Stimulated activated CD8-positive, alpha-beta memory T cell treated with anti-CD3 and anti-CD28 coated beads, Interleukin-15, amount 100 ng/mL, for 1 hour (primary cell): Measurements from ENCODE around the gene PHLDA3.

Experiments
- DNase-seq: peaks from one replicate; pipeline ENCODE4 v3.0.0-alpha.2; 2020; ENCODE audit warnings: low read depth

The PHLDA3 gene

GRCh38 chr1:201468844-201469644, at the start of gene PHLDA3:
Gene PHLDA3, minus strand, starts transcription at chr1:201469188. Its CDS starts 402 bp downstream, at chr1:201468786.
- DNase-seq: no peak

- DNase-seq: no peak
These were observed 49.1 kb upstream of the PHLDA3 start for GRCh38 chr1:201518071-201518470.

GRCh38 chr1:201517631-201518030, 48.6 kb upstream of the PHLDA3 start:
- DNase-seq: no peak

GRCh38 chr1:201516511-201517127, 47.6 kb upstream of the PHLDA3 start:
- DNase-seq: no peak

GRCh38 chr1:201515895-201516294, 46.9 kb upstream of the PHLDA3 start:
- no peak for DNase-seq

- DNase-seq: no peak
These were observed 46.2 kb upstream of the PHLDA3 start for GRCh38 chr1:201515062-201515750.

GRCh38 chr1:201514466-201514865, 45.5 kb upstream of the PHLDA3 start:
- DNase-seq: no peak

GRCh38 chr1:201513498-201514243, 44.7 kb upstream of the PHLDA3 start:
- no peak for DNase-seq

- DNase-seq: no peak
These were observed 43.1 kb upstream of the PHLDA3 start for GRCh38 chr1:201511941-201512539.

- no peak for DNase-seq
These were observed 42.5 kb upstream of the PHLDA3 start for GRCh38 chr1:201511396-201511940.

GRCh38 chr1:201510734-201511133, 41.7 kb upstream of the PHLDA3 start:
- no peak for DNase-seq

GRCh38 chr1:201509601-201510374, 40.8 kb upstream of the PHLDA3 start:
- no peak for DNase-seq

- no peak for DNase-seq
These were observed 39.8 kb upstream of the PHLDA3 start for GRCh38 chr1:201508809-201509208.

GRCh38 chr1:201507360-201507675, 38.3 kb upstream of the PHLDA3 start:
- no peak for DNase-seq

- peak; percentile 54 for DNase-seq
These were observed 37.8 kb upstream of the PHLDA3 start, which contains the start of gene CSRP1 for GRCh38 chr1:201506557-201507359. Gene CSRP1, minus strand, starts transcription at chr1:201507123. Its CDS starts 10,820 bp downstream, at chr1:201496303.

- no peak for DNase-seq
These were observed 37.1 kb upstream of the PHLDA3 start for GRCh38 chr1:201506092-201506491.

- no peak for DNase-seq
These were observed 36.5 kb upstream of the PHLDA3 start for GRCh38 chr1:201505503-201505890.

- DNase-seq: no peak
These were observed 36.0 kb upstream of the PHLDA3 start for GRCh38 chr1:201504799-201505502.

GRCh38 chr1:201504179-201504631, 35.2 kb upstream of the PHLDA3 start:
- DNase-seq: no peak
